ENCODE measurements around the gene PNPLA2. TPM values are rescaled to one million over a fixed set of nuclear protein-coding genes. Genes with fewer than 3 reads are reported as not detected.
A peak's percentile ranks its signal among the peaks of the same experiment; 100 is the strongest.

PNPLA2 gene
- total and polyA plus RNA-seq, 4 donors, result 9.1 to 49.9 (median 28.5) TPM

- no peaks in the 10 kb centered on the region for H3K27me3 ChIP-seq (ENCODE audit: control insufficient read depth, insufficient read depth, low read length)
- H3K4me3 ChIP-seq (ENCODE audit: low read depth, low read length), result no peak overlapping the region
- no peaks in the 10 kb centered on the region for H3K9me3 ChIP-seq (ENCODE audit: control insufficient read depth, insufficient read depth, low read length)
- peaks cover 72% of the 10 kb centered on the region for H3K36me3 ChIP-seq (ENCODE audit: control insufficient read depth, insufficient read depth, low read length)
- peaks cover 79% of the 10 kb centered on the region for H3K4me1 ChIP-seq (ENCODE audit: control insufficient read depth, insufficient read depth, low read length)
- WGBS (ENCODE audit: insufficient coverage), result 92% methylated on average over 29 of the region's 37 CpGs
- no peak for DNase-seq (ENCODE audit: low read depth in 4 of 6, low spot score in 6 of 6)
- H3K27ac ChIP-seq (ENCODE audit: low read depth, low read length), result no peak overlapping the region
Observed at GRCh38 chr11:858762-859339, 40.1 kb downstream of the PNPLA2 start.

- H3K9me3 ChIP-seq (ENCODE audit: control insufficient read depth, insufficient read depth, low read length), result no peaks in the 10 kb centered on the region
- WGBS (ENCODE audit: insufficient coverage), result 44% methylated on average over 19 of the region's 31 CpGs
- DNase-seq (ENCODE audit: low read depth in 4 of 6, low spot score in 6 of 6), result peak in 4 of 6 donors; percentile 61 to 96 (median 74)
- peak overlapping the region; percentile 37 for H3K4me3 ChIP-seq (ENCODE audit: low read depth, low read length)
- H3K27me3 ChIP-seq (ENCODE audit: control insufficient read depth, insufficient read depth, low read length), result no peaks in the 10 kb centered on the region
- H3K4me1 ChIP-seq (ENCODE audit: control insufficient read depth, insufficient read depth, low read length), result peaks cover 72% of the 10 kb centered on the region
- H3K27ac ChIP-seq (ENCODE audit: low read depth, low read length), result peak overlapping the region; percentile 79
- peaks cover 72% of the 10 kb centered on the region for H3K36me3 ChIP-seq (ENCODE audit: control insufficient read depth, insufficient read depth, low read length)
Observed at GRCh38 chr11:859394-860131, 40.8 kb downstream of the PNPLA2 start.

- H3K4me1 ChIP-seq (ENCODE audit: control insufficient read depth, insufficient read depth, low read length), result peaks cover 63% of the 10 kb centered on the region
- no peaks in the 10 kb centered on the region for H3K27me3 ChIP-seq (ENCODE audit: control insufficient read depth, insufficient read depth, low read length)
- 82% methylated on average over 20 of the region's 21 CpGs for WGBS (ENCODE audit: insufficient coverage)
- DNase-seq (ENCODE audit: low read depth in 4 of 6, low spot score in 6 of 6), result no peak
- no peak overlapping the region for H3K4me3 ChIP-seq (ENCODE audit: low read depth, low read length)
- H3K36me3 ChIP-seq (ENCODE audit: control insufficient read depth, insufficient read depth, low read length), result peaks cover 73% of the 10 kb centered on the region
- H3K27ac ChIP-seq (ENCODE audit: low read depth, low read length), result peak overlapping the region; percentile 79
- no peaks in the 10 kb centered on the region for H3K9me3 ChIP-seq (ENCODE audit: control insufficient read depth, insufficient read depth, low read length)
Observed at GRCh38 chr11:860234-861104, 41.8 kb downstream of the PNPLA2 start.

GRCh38 chr11:861105-861479 lies 42.4 kb downstream of the PNPLA2 start:
- Histone ChIP-seq H3K4me1 (ENCODE audit: control insufficient read depth, insufficient read depth, low read length) (peaks cover 57% of the 10 kb centered on the region), H3K27ac (ENCODE audit: low read depth, low read length) (no peak overlapping the region), H3K27me3 (ENCODE audit: control insufficient read depth, insufficient read depth, low read length) (no peaks in the 10 kb centered on the region), H3K4me3 (ENCODE audit: low read depth, low read length) (no peak overlapping the region), H3K36me3 (ENCODE audit: control insufficient read depth, insufficient read depth, low read length) (peaks cover 74% of the 10 kb centered on the region), H3K9me3 (ENCODE audit: control insufficient read depth, insufficient read depth, low read length) (no peaks in the 10 kb centered on the region)
- WGBS (ENCODE audit: insufficient coverage), result 89% methylated on average over 12 of the region's 14 CpGs
- DNase-seq (ENCODE audit: low read depth in 4 of 6, low spot score in 6 of 6), result no peak

- Histone ChIP-seq H3K36me3 (ENCODE audit: control insufficient read depth, insufficient read depth, low read length) (peaks cover 76% of the 10 kb centered on the region), H3K27me3 (ENCODE audit: control insufficient read depth, insufficient read depth, low read length) (no peaks in the 10 kb centered on the region), H3K27ac (ENCODE audit: low read depth, low read length) (no peak overlapping the region), H3K9me3 (ENCODE audit: control insufficient read depth, insufficient read depth, low read length) (no peaks in the 10 kb centered on the region), H3K4me3 (ENCODE audit: low read depth, low read length) (no peak overlapping the region), H3K4me1 (ENCODE audit: control insufficient read depth, insufficient read depth, low read length) (peaks cover 46% of the 10 kb centered on the region)
- peak in 1 of 6 donors; percentile 46 for DNase-seq (ENCODE audit: low read depth in 4 of 6, low spot score in 6 of 6)
- 35% methylated on average over 19 of the region's 20 CpGs for WGBS (ENCODE audit: insufficient coverage)
Observed at GRCh38 chr11:862081-862661, 43.5 kb downstream of the PNPLA2 start.

GRCh38 chr11:862696-863022 lies 43.9 kb downstream of the PNPLA2 start:
- 38% methylated on average over 12 of the region's 12 CpGs for WGBS (ENCODE audit: insufficient coverage)
- H3K4me3 ChIP-seq (ENCODE audit: low read depth, low read length), result no peak overlapping the region

GRCh38 chr11:863023-863909 lies 44.6 kb downstream of the PNPLA2 start:
- H3K9me3 ChIP-seq (ENCODE audit: control insufficient read depth, insufficient read depth, low read length), result no peaks in the 10 kb centered on the region
- H3K36me3 ChIP-seq (ENCODE audit: control insufficient read depth, insufficient read depth, low read length), result peaks cover 80% of the 10 kb centered on the region
- H3K4me1 ChIP-seq (ENCODE audit: control insufficient read depth, insufficient read depth, low read length), result peaks cover 46% of the 10 kb centered on the region
- no peak overlapping the region for H3K27ac ChIP-seq (ENCODE audit: low read depth, low read length)
- H3K4me3 ChIP-seq (ENCODE audit: low read depth, low read length), result no peak overlapping the region
- H3K27me3 ChIP-seq (ENCODE audit: control insufficient read depth, insufficient read depth, low read length), result no peaks in the 10 kb centered on the region
- peak in 2 of 6 donors; percentile 50 to 77 for DNase-seq (ENCODE audit: low read depth in 4 of 6, low spot score in 6 of 6)
- WGBS (ENCODE audit: insufficient coverage), result 37% methylated on average over 20 of the region's 24 CpGs

More at GRCh38 chr11:862696-863022, 43.9 kb downstream of the PNPLA2 start:
- no peak for DNase-seq (ENCODE audit: low read depth in 4 of 6, low spot score in 6 of 6)
- Histone ChIP-seq H3K4me1 (ENCODE audit: control insufficient read depth, insufficient read depth, low read length) (peaks cover 46% of the 10 kb centered on the region), H3K9me3 (ENCODE audit: control insufficient read depth, insufficient read depth, low read length) (no peaks in the 10 kb centered on the region), H3K27ac (ENCODE audit: low read depth, low read length) (no peak overlapping the region), H3K36me3 (ENCODE audit: control insufficient read depth, insufficient read depth, low read length) (peaks cover 80% of the 10 kb centered on the region), H3K27me3 (ENCODE audit: control insufficient read depth, insufficient read depth, low read length) (no peaks in the 10 kb centered on the region)

- H3K27ac ChIP-seq (ENCODE audit: low read depth, low read length), result no peak overlapping the region
- DNase-seq (ENCODE audit: low read depth in 4 of 6, low spot score in 6 of 6), result no peak
Observed at GRCh38 chr11:863910-864827, 45.5 kb downstream of the PNPLA2 start.

More at GRCh38 chr11:863910-864827, 45.5 kb downstream of the PNPLA2 start:
- WGBS (ENCODE audit: insufficient coverage), result 83% methylated on average over 22 of the region's 31 CpGs
- no peaks in the 10 kb centered on the region for H3K27me3 ChIP-seq (ENCODE audit: control insufficient read depth, insufficient read depth, low read length)
- H3K4me3 ChIP-seq (ENCODE audit: low read depth, low read length), result no peak overlapping the region
- H3K9me3 ChIP-seq (ENCODE audit: control insufficient read depth, insufficient read depth, low read length), result no peaks in the 10 kb centered on the region
- H3K36me3 ChIP-seq (ENCODE audit: control insufficient read depth, insufficient read depth, low read length), result peaks cover 80% of the 10 kb centered on the region
- peaks cover 37% of the 10 kb centered on the region for H3K4me1 ChIP-seq (ENCODE audit: control insufficient read depth, insufficient read depth, low read length)
